T-cell (primary cell): ENCODE measurements around the gene TYK2. TPM values are rescaled to one million over a fixed set of nuclear protein-coding genes. Genes with fewer than 3 reads are reported as not detected.

ENCODE experiments used
- ATAC-seq, 4 experiments: fragments of 200-7000 bp in 3 of 4; fragments of 150-1000 bp in 1 of 4; cut with Tn5 transposase; replicated peaks in 1 of 4; 1 replicate in 3 of 4; 2 replicates in 1 of 4; pipeline ENCODE4 v1.10.0; 2021; ENCODE audit warnings: moderate library complexity in 3 of 4, mild to moderate bottlenecking in 2 of 4, moderate number of reproducible peaks in 1 of 4
- CTCF ChIA-PET, 2 donors: fragments of 300-600 bp; sonication (Branson Sonifier 250); formaldehyde crosslinking; loops; one replicate each; lab custom pipeline; 2022; ENCODE audit warnings: antibody characterized with exemption in 2 of 2; lab: Charles Lee
- POLR2A ChIA-PET, 2 donors: fragments of 300-600 bp; sonication (Branson Sonifier 250); formaldehyde crosslinking; loops; one replicate each; lab custom pipeline; 2022; ENCODE audit warnings: antibody characterized with exemption in 2 of 2; lab: Charles Lee
- DNase-seq, 35 experiments: peaks; one replicate each; pipeline versions ENCODE4 v3.0.0 to v3.0.0-alpha.2; 2013 to 2023
- H3K27ac ChIP-seq: one replicate; pipeline ENCODE4 v1.5.1; 2013; ENCODE audit warnings: low read length
- H3K27me3 ChIP-seq, 2 experiments: replicated peaks in 1 of 2; 1 replicate in 1 of 2; 2 replicates in 1 of 2; pipeline versions ENCODE4 v1.6.1 to v1.7.0; 2013; ENCODE audit warnings: low read length in 1 of 2, mixed read lengths in 1 of 2; ENCODE audit not compliant: control insufficient read depth in 2 of 2, insufficient read depth in 2 of 2; ENCODE audit errors: extremely low read depth in 1 of 2
- H3K36me3 ChIP-seq, 2 donors: 1 replicate in 1 of 2; 2 replicates in 1 of 2; pipeline versions ENCODE4 v1.6.1 to v1.7.0; 2013; ENCODE audit warnings: low read length in 1 of 2; ENCODE audit not compliant: control insufficient read depth in 2 of 2, insufficient read depth in 1 of 2; ENCODE audit errors: extremely low read depth in 1 of 2
- H3K4me1 ChIP-seq, 2 experiments: 1 replicate in 1 of 2; 2 replicates in 1 of 2; pipeline versions ENCODE4 v1.6.1 to v1.7.0; 2013; ENCODE audit warnings: low read length in 2 of 2, mixed read lengths in 1 of 2; ENCODE audit not compliant: insufficient read depth in 2 of 2, control insufficient read depth in 1 of 2; ENCODE audit errors: extremely low read depth in 1 of 2
- H3K4me3 ChIP-seq, 2 donors: 1 replicate in 1 of 2; 2 replicates in 1 of 2; pipeline versions ENCODE4 v1.5.1 to v1.7.0; 2013; ENCODE audit warnings: mild to moderate bottlenecking in 2 of 2, low read length in 1 of 2, moderate library complexity in 1 of 2; ENCODE audit not compliant: control insufficient read depth in 1 of 2; ENCODE audit errors: extremely low read depth in 1 of 2
- H3K9me3 ChIP-seq: 2 replicates; pipeline ENCODE4 v1.7.0; 2013
- H3K27ac Mint-ChIP-seq, 2 donors: one replicate each; pipeline ENCODE4 v1.8.0; 2020 to 2021; ENCODE audit warnings: mild to moderate bottlenecking in 2 of 2, mixed read lengths in 2 of 2
- H3K27me3 Mint-ChIP-seq, 2 donors: one replicate each; pipeline ENCODE4 v1.8.0; 2021 to 2022; ENCODE audit warnings: mixed read lengths in 2 of 2
- H3K36me3 Mint-ChIP-seq: one replicate; pipeline ENCODE4 v1.8.0; 2021; ENCODE audit warnings: mixed read lengths
- H3K4me1 Mint-ChIP-seq, 3 donors: one replicate each; pipeline ENCODE4 v1.8.0; 2020 to 2022; ENCODE audit warnings: mixed read lengths in 3 of 3, mild to moderate bottlenecking in 1 of 3
- H3K4me3 Mint-ChIP-seq, 3 donors: one replicate each; pipeline ENCODE4 v1.8.0; 2020 to 2022; ENCODE audit warnings: mild to moderate bottlenecking in 3 of 3, mixed read lengths in 3 of 3, moderate library complexity in 3 of 3
- H3K9me3 Mint-ChIP-seq, 3 donors: one replicate each; pipeline ENCODE4 v1.8.0; 2020 to 2022; ENCODE audit warnings: mixed read lengths in 3 of 3
- WGBS: methylation state at CpG from one replicate; pipeline ENCODE4 v1.1.5; 2013; ENCODE audit warnings: missing lambda C conversion rate; ENCODE audit not compliant: insufficient coverage; 5-methylcytosine and 5-hydroxymethylcytosine counted together
- total RNA-seq, 35 experiments: library from RNA in 6 of 35; stranded (reverse) in 6 of 35; fragments of 120-200 nt in 1 of 35; gene quantifications; one replicate each; pipeline versions ENCODE4 v1.2.1 to v1.2.4 and lab custom pipeline; 2013 to 2026

Gene TYK2
- total RNA-seq, 5 donors from 2014 or later (not counting 1 experiment from before 2014, with no cell fraction given): 277 to 346 (median 323) TPM

DNA sequence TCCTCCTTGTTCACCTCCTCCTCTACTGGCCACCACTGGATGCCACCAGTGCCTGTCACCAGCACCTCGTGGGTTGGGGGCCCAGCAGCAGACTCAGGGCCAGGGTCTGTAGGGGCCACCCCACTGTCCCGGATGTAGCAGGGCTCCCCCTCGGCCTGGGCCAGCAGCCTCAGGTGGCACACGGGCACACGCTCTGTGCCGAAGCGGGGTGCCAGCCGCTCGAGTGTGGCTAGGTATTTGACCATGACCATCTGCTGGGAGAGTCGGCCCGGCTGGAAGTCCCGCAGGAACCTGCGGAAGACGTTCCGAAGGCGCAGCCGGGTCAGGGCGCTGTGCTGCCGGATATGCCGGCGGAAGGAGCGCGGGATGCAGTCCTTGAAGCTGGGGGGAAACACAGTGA, 14.9 kb downstream of the TYK2 start:
- Histone ChIP-seq H3K27me3 (no peaks in the 10 kb centered on the region), H3K4me1 (no peaks in the 10 kb centered on the region), H3K27ac (no peak overlapping the region), H3K9me3 (no peaks in the 10 kb centered on the region), H3K36me3 (peaks cover 15 to 74% of the 10 kb centered on the region in 2 donors), H3K4me3 (no peak overlapping the region)
- Mint-ChIP-seq H3K4me1 (peaks cover 0 to 8% (median 2%) of the 10 kb centered on the region in 3 donors), H3K27me3 (no peaks in the 10 kb centered on the region), H3K36me3 (peaks cover 34% of the 10 kb centered on the region), H3K9me3 (no peaks in the 10 kb centered on the region), H3K27ac (no peak overlapping the region), H3K4me3 (no peak overlapping the region)
- no peak for ATAC-seq
- no peak for DNase-seq
- CTCF ChIA-PET: interaction anchor here in 1 of 2 donors (0.7 kb wide), 1 partner anchor 94 kb away, joined by 3 read pairs; no protein-coding TSS in a partner anchor
- POLR2A ChIA-PET: interaction anchor here in 1 of 2 donors (0.8 kb wide), 1 partner anchor 11 kb away, joined by 3 read pairs; no protein-coding TSS in a partner anchor
- WGBS: 97% methylated on average over 22 of the region's 23 CpGs

DNA sequence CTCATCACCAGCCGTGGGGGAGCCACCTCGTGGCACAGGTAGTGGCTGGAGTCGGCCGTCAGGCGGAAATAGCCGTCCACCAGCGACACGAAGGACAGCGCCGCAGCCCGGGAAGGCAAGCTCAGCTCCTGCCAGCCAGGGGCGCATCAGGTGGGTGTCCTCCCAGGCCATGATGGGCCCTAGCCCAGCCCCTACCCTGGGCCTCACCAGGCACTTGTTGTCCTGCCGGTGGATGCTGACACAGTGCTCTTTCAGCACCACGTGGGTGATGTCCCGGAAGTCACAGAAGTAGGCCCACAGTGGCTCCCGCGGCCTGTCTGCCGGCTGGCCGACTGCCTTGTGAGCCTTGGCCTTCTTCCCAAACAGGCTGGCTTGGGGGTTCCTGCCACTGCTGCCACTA, 15.7 kb downstream of the TYK2 start:
- Histone ChIP-seq H3K27me3 (no peaks in the 10 kb centered on the region), H3K27ac (no peak overlapping the region), H3K9me3 (no peaks in the 10 kb centered on the region), H3K4me3 (no peak overlapping the region), H3K36me3 (peaks cover 15 to 74% of the 10 kb centered on the region in 2 donors), H3K4me1 (no peaks in the 10 kb centered on the region)
- H3K27ac Mint-ChIP-seq: no peak overlapping the region
- no peak overlapping the region for H3K4me3 Mint-ChIP-seq
- ATAC-seq: no peak
- peaks cover 0 to 6% (median 2%) of the 10 kb centered on the region in 3 donors for H3K4me1 Mint-ChIP-seq
- POLR2A ChIA-PET: no interaction called here
- no peaks in the 10 kb centered on the region for H3K27me3 Mint-ChIP-seq
- DNase-seq: no peak
- H3K36me3 Mint-ChIP-seq: peaks cover 34% of the 10 kb centered on the region
- 96% methylated on average over 15 of the region's 19 CpGs for WGBS
- CTCF ChIA-PET: no interaction called here
- H3K9me3 Mint-ChIP-seq: no peaks in the 10 kb centered on the region

GRCh38 chr19:10363789-10364281, 16.5 kb downstream of the TYK2 start:
- H3K27ac ChIP-seq: no peak overlapping the region
- whole genome bisulfite sequencing: 90% methylated on average over 9 of the region's 12 CpGs
- Mint-ChIP-seq H3K27ac (no peak overlapping the region), H3K27me3 (no peaks in the 10 kb centered on the region), H3K4me1 (no peaks in the 10 kb centered on the region), H3K9me3 (no peaks in the 10 kb centered on the region), H3K36me3 (peaks cover 30% of the 10 kb centered on the region), H3K4me3 (no peak overlapping the region)
- no peak overlapping the region for H3K4me3 ChIP-seq
- no peaks in the 10 kb centered on the region for H3K27me3 ChIP-seq
- H3K36me3 ChIP-seq: peaks cover 21 to 74% of the 10 kb centered on the region in 2 donors
- CTCF ChIA-PET: no interaction called here
- H3K9me3 ChIP-seq: no peaks in the 10 kb centered on the region
- ATAC-seq (no peak), DNase-seq (no peak)
- POLR2A ChIA-PET: no interaction called here
- no peaks in the 10 kb centered on the region for H3K4me1 ChIP-seq

DNA sequence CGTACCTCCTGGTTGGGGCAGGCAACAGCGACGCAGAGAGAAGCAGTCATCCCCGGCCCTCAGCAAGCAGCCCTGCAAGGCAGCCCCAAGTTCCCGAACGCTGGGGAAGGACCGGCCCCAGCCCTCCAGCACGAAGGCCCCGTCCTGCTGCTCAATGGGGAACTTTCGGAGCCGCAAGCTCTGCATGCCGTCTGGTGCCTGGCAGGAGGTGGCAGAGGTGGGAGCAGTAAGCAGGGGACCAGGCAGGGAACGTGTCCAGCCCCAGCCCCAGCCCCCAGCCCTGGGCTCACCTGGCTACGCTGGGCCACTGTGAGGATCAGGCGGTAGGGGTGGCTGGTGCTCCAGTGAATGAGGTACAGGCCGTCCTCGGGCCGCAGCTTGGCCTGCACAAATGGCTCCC, 18.1 kb downstream of the TYK2 start:
- CTCF ChIA-PET: no interaction called here
- H3K27me3 ChIP-seq: no peaks in the 10 kb centered on the region
- over 99% methylated on average over 10 of the region's 18 CpGs for WGBS
- H3K27me3 Mint-ChIP-seq: no peaks in the 10 kb centered on the region
- no peaks in the 10 kb centered on the region for H3K4me1 Mint-ChIP-seq
- no peaks in the 10 kb centered on the region for H3K9me3 Mint-ChIP-seq
- POLR2A ChIA-PET: no interaction called here
- no peak overlapping the region for H3K27ac ChIP-seq
- H3K9me3 ChIP-seq: no peaks in the 10 kb centered on the region
- H3K36me3 Mint-ChIP-seq: peaks cover 26% of the 10 kb centered on the region
- no peak overlapping the region for H3K4me3 Mint-ChIP-seq
- ATAC-seq (no peak), DNase-seq (no peak)
- H3K4me3 ChIP-seq: no peak overlapping the region
- H3K27ac Mint-ChIP-seq: no peak overlapping the region
- no peaks in the 10 kb centered on the region for H3K4me1 ChIP-seq
- peaks cover 25 to 81% of the 10 kb centered on the region in 2 donors for H3K36me3 ChIP-seq

DNA sequence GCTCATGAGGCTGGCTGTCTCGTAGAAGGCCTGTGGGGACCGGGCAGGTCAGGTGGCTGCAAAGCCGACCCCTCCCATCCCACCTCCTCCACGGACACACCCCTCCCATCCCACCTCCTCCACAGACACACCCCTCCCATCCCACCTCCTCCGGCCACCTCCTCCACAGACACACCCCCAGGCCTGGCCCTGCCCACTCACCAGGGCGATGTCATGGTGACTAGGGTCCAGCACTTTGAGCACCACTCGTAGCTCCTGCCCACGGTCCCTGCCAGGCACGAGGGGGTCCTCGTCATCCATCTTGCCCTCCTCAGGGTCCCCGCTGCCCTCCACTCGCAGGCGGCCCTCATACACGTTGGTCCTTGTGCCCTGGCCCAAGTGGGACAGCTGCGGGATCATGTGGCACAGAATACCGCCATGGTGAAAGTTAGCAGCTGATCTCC, 18.8 kb downstream of the TYK2 start:
- 95% methylated on average over 12 of the region's 16 CpGs for WGBS

DNA sequence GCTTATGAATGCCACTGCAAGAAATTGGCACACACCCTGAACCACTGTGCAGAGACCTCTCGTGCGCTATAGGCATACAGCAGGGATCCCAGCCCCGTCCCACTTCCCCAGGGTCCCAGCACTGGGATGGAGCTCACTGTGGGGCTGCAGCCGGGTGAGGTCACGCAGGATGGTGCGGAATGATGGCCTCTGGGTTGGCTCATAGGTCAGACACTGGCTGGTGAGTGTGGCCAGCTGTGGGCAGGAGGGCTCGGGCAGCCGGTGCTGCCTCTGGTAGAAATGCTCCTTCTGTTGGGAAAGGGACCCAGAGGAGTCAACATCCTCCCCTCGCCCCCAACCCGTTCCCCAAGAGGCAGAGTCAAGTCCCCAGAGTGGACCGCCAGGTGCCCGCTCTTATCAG, 23.9 kb downstream of the TYK2 start:
- Histone ChIP-seq H3K27me3 (no peaks in the 10 kb centered on the region), H3K27ac (no peak overlapping the region), H3K4me3 (no peak overlapping the region), H3K36me3 (peaks cover 39 to 62% of the 10 kb centered on the region in 2 donors), H3K9me3 (no peaks in the 10 kb centered on the region), H3K4me1 (no peaks in the 10 kb centered on the region)
- ChIA-PET POLR2A (no interaction called here), CTCF (no interaction called here)
- no peak for ATAC-seq
- Mint-ChIP-seq H3K27me3 (no peaks in the 10 kb centered on the region), H3K9me3 (no peaks in the 10 kb centered on the region), H3K4me1 (no peaks in the 10 kb centered on the region), H3K27ac (no peak overlapping the region), H3K36me3 (peaks cover 29% of the 10 kb centered on the region), H3K4me3 (no peak overlapping the region)
- 97% methylated on average over 9 of the region's 12 CpGs for WGBS
- DNase-seq: no peak

More for the DNA sequence above, 18.8 kb downstream of the TYK2 start:
- CTCF ChIA-PET: no interaction called here
- DNase-seq (no peak), ATAC-seq (no peak)
- Mint-ChIP-seq H3K27ac (no peak overlapping the region), H3K9me3 (no peaks in the 10 kb centered on the region), H3K36me3 (peaks cover 26% of the 10 kb centered on the region), H3K27me3 (no peaks in the 10 kb centered on the region), H3K4me1 (no peaks in the 10 kb centered on the region), H3K4me3 (no peak overlapping the region)
- no peaks in the 10 kb centered on the region for H3K4me1 ChIP-seq
- H3K9me3 ChIP-seq: no peaks in the 10 kb centered on the region
- H3K4me3 ChIP-seq: no peak overlapping the region
- no peaks in the 10 kb centered on the region for H3K27me3 ChIP-seq
- peaks cover 27 to 78% of the 10 kb centered on the region in 2 donors for H3K36me3 ChIP-seq
- no peak overlapping the region for H3K27ac ChIP-seq
- POLR2A ChIA-PET: no interaction called here
